DOHH2 (cell line): ENCODE results near the gene MAGI1.

ENCODE experiments used
- CTCF ChIP-seq: fragments of 200-600 bp; sonication (generic); IDR thresholded peaks from one replicate; pipeline ENCODE4 v1.5.1; 2014; ENCODE audit warnings: antibody characterized with exemption, mild to moderate bottlenecking, low read depth, low read length; ENCODE audit not compliant: poor library complexity, severe bottlenecking
- EZH2phosphoT487 ChIP-seq: fragments of 200-600 bp; sonication (generic); IDR thresholded peaks from 2 replicates; pipeline ENCODE4 v1.6.1; 2017; ENCODE audit warnings: borderline replicate concordance, mild to moderate bottlenecking, antibody characterized with exemption, low read length, moderate library complexity, mixed read lengths

GRCh38 chr3:65653731-65654130 is 385.0 kb downstream of the MAGI1 start:
- no peak for TF ChIP-seq CTCF
- no peak for TF ChIP-seq EZH2phosphoT487
